NT2/D1 (cell line): ENCODE results near the gene CDK14.

ENCODE experiments used
- DNase-seq: peaks from one replicate; pipeline ENCODE4 v3.0.0-alpha.2; 2011; ENCODE audit warnings: low read depth, low spot score
- H3K27me3 ChIP-seq: 2 replicates; pipeline ENCODE4 v1.6.0; 2011; ENCODE audit warnings: mild to moderate bottlenecking; ENCODE audit not compliant: insufficient read length, insufficient read depth
- H3K36me3 ChIP-seq: 2 replicates; pipeline ENCODE4 v1.6.1; 2011; ENCODE audit warnings: mild to moderate bottlenecking, low read length, mixed read lengths; ENCODE audit not compliant: insufficient read depth, insufficient read length
- H3K4me1 ChIP-seq: 2 replicates; pipeline ENCODE4 v1.5.1; 2011; ENCODE audit not compliant: insufficient read depth, insufficient read length
- H3K4me3 ChIP-seq: 2 replicates; pipeline ENCODE4 v1.5.1; 2011; ENCODE audit warnings: low read depth; ENCODE audit not compliant: insufficient read length
- H3K9ac ChIP-seq: 2 replicates; pipeline ENCODE4 v1.6.0; 2011; ENCODE audit warnings: low read depth; ENCODE audit not compliant: insufficient read length
- H3K9me3 ChIP-seq: 2 replicates; pipeline ENCODE4 v1.5.1; 2011; ENCODE audit warnings: mild to moderate bottlenecking, low read length; ENCODE audit not compliant: insufficient read depth
- SUZ12 ChIP-seq: IDR thresholded peaks from 2 replicates; pipeline ENCODE4 v1.6.1; 2011; ENCODE audit not compliant: insufficient read length, insufficient read depth; ENCODE audit errors: extremely low read depth
- YY1 ChIP-seq: IDR thresholded peaks from 2 replicates; pipeline ENCODE4 v1.6.1; 2011; ENCODE audit not compliant: insufficient read length, insufficient read depth
- ZNF274 ChIP-seq: IDR thresholded peaks from 2 replicates; pipeline ENCODE4 v1.6.1; 2011; ENCODE audit warnings: mild to moderate bottlenecking, low read depth, low read length

CDK14 gene

DNA sequence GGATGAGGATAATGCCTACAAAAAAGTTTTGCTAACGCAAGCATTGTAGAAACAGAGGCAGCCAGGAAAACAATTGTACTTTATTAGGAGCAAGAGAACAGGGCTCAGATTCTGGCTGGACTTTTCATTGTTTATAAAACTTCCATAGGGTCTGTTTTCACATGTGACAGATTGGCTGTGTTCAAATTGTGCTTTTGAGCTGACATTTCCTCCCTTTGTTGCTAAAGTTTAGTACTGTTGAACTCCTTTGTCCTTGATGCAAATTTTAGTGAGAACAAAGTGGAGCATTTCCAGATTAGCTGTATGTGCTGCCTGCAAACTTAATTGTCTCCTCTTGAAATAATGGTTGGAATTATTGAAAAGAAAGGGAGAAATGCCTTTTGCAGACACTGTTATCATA lies 447.1 kb downstream of the CDK14 start:
- Histone ChIP-seq H3K27me3 (no peaks in the 10 kb centered on the region), H3K9me3 (no peaks in the 10 kb centered on the region), H3K36me3 (no peaks in the 10 kb centered on the region), H3K4me1 (peaks cover 3% of the 10 kb centered on the region), H3K4me3 (no peak overlapping the region), H3K9ac (no peak overlapping the region)
- TF ChIP-seq ZNF274 (no peak), SUZ12 (no peak), YY1 (no peak)
- DNase-seq, result no peak

- TF ChIP-seq ZNF274 (no peak), YY1 (no peak)
- peaks cover 3% of the 10 kb centered on the region for H3K4me1 ChIP-seq
- no peak overlapping the region for H3K4me3 ChIP-seq
- DNase-seq, result peak; percentile 74
- H3K9me3 ChIP-seq, result no peaks in the 10 kb centered on the region
- no peaks in the 10 kb centered on the region for H3K27me3 ChIP-seq
- H3K36me3 ChIP-seq, result no peaks in the 10 kb centered on the region
- H3K9ac ChIP-seq, result no peak overlapping the region
Measured at GRCh38 chr7:91043924-91044645, 448.0 kb downstream of the CDK14 start.

GRCh38 chr7:91045606-91046005 lies 449.5 kb downstream of the CDK14 start:
- Histone ChIP-seq H3K4me1 (peaks cover 3% of the 10 kb centered on the region), H3K4me3 (no peak overlapping the region), H3K27me3 (no peaks in the 10 kb centered on the region), H3K9me3 (no peaks in the 10 kb centered on the region), H3K9ac (no peak overlapping the region), H3K36me3 (no peaks in the 10 kb centered on the region)
- TF ChIP-seq YY1 (no peak), SUZ12 (no peak), ZNF274 (no peak)
- no peak for DNase-seq

DNA sequence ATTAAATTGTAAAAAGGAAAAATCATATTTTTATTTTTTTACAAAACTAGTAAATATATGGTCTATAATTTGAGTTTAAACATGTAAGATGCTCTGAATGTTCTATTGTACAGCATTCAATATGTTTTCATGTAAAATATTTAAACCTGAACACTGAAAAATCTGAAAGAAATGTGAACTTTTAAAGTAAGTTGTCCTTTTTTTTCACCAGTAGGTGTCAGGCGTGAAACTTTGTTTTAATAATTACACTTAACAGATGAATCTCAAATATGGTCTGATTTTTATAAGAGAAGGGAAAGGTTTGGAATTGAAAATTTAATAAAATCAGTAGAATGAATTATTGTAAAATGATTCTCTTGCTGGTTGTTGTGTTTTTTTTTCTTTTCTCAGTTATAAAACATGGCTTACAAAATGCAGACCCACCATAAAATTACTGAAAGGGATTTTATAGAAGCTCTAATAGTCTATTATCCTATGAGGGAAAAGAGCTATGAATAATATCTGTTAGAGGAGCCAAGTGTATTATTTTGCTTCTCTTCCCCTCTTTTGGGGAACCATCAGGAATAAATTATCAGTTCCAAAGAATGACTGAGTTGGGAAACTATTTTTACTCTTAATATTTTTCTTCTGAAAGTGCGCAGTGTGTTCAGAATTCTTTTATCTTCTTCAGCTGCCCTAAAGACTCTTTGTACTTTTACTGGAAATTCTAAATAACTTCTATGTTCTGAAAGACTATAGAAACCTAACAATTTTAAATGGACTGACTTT lies 450.4 kb downstream of the CDK14 start:
- TF ChIP-seq SUZ12, result no peak
- no peak for TF ChIP-seq ZNF274
- TF ChIP-seq YY1, result no peak
- no peaks in the 10 kb centered on the region for H3K27me3 ChIP-seq
- DNase-seq, result no peak
- no peak overlapping the region for H3K4me3 ChIP-seq
- no peak overlapping the region for H3K9ac ChIP-seq
- peaks cover 3% of the 10 kb centered on the region for H3K4me1 ChIP-seq
- H3K36me3 ChIP-seq, result no peaks in the 10 kb centered on the region
- no peaks in the 10 kb centered on the region for H3K9me3 ChIP-seq

GRCh38 chr7:91047636-91048035 lies 451.5 kb downstream of the CDK14 start:
- H3K9me3 ChIP-seq, result no peaks in the 10 kb centered on the region
- H3K4me1 ChIP-seq, result peaks cover 3% of the 10 kb centered on the region
- H3K27me3 ChIP-seq, result no peaks in the 10 kb centered on the region
- no peak for DNase-seq
- TF ChIP-seq ZNF274 (no peak), SUZ12 (no peak), YY1 (no peak)
- H3K4me3 ChIP-seq, result no peak overlapping the region
- H3K36me3 ChIP-seq, result no peaks in the 10 kb centered on the region
- no peak overlapping the region for H3K9ac ChIP-seq

DNA sequence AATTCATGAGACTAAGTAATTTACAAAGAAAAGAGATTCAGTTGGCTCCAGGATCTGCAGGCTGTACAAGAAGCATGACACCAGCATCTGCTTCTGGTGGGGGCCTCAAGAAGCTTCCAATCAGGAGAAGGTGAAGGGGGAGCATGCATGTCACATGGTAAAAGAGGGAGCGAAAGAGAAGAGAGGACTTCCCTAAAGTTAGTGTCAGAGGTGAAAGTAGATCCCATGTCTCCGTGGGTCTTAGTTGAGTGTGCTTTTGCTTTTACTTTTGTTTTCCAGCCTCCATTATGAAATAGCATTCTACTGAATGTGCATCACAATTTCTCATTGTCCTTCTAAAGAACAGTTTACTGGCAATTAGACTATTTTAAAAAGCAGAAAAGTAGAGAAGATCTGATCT lies 454.6 kb downstream of the CDK14 start:
- H3K9me3 ChIP-seq, result no peaks in the 10 kb centered on the region
- H3K9ac ChIP-seq, result no peak overlapping the region
- DNase-seq, result no peak
- no peaks in the 10 kb centered on the region for H3K36me3 ChIP-seq
- H3K4me1 ChIP-seq, result no peaks in the 10 kb centered on the region
- no peak overlapping the region for H3K4me3 ChIP-seq
- no peaks in the 10 kb centered on the region for H3K27me3 ChIP-seq
- TF ChIP-seq YY1, result no peak
- TF ChIP-seq SUZ12, result no peak
- no peak for TF ChIP-seq ZNF274

DNA sequence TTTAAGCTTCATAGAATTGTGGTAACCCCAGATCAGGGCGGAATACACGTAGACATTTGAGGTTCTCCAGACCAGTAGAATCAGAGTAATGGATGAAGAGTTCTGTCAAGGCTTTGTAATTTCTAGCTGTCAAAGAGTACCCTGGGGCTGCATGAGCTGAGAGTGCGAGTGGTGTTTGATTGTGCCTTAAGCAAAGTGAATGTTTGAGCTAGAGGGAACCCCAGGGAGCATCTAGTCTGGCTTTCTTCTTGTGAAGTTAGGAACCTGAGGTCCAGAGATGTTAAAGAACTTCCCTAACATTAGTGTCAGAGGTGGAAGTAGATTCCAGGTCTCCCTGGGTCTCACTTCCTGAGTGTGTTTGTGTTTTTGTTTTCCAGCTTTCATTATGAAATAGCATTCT lies 455.8 kb downstream of the CDK14 start:
- DNase-seq, result no peak
- Histone ChIP-seq H3K9me3 (no peaks in the 10 kb centered on the region), H3K9ac (no peak overlapping the region), H3K4me1 (no peaks in the 10 kb centered on the region), H3K36me3 (no peaks in the 10 kb centered on the region), H3K27me3 (no peaks in the 10 kb centered on the region), H3K4me3 (no peak overlapping the region)
- TF ChIP-seq YY1 (no peak), SUZ12 (no peak), ZNF274 (no peak)
